Ishikawa (cell line): ENCODE measurements around the gene PEMT.

Source experiments
- CEBPB ChIP-seq: IDR thresholded peaks from 2 replicates; pipeline ENCODE4 v1.6.1; 2012
- EP300 ChIP-seq: IDR thresholded peaks from 2 replicates; pipeline ENCODE4 v1.6.1; 2012; ENCODE audit warnings: borderline replicate concordance
- RAD21 ChIP-seq: IDR thresholded peaks from 2 replicates; pipeline ENCODE4 v1.6.1; 2012; ENCODE audit warnings: low read depth
- TAF1 ChIP-seq: IDR thresholded peaks from 2 replicates; pipeline ENCODE4 v1.6.1; 2012; ENCODE audit warnings: low read depth, mild to moderate bottlenecking
- TEAD4 ChIP-seq: IDR thresholded peaks from 2 replicates; pipeline ENCODE4 v1.6.1; 2012
- YY1 ChIP-seq: IDR thresholded peaks from 2 replicates; pipeline ENCODE4 v1.6.1; 2012; ENCODE audit warnings: low read depth
- TF ChIP-seq, protein P1 (sequence below): IDR thresholded peaks from 2 replicates; pipeline ENCODE4 v1.6.1; 2012

DNA sequence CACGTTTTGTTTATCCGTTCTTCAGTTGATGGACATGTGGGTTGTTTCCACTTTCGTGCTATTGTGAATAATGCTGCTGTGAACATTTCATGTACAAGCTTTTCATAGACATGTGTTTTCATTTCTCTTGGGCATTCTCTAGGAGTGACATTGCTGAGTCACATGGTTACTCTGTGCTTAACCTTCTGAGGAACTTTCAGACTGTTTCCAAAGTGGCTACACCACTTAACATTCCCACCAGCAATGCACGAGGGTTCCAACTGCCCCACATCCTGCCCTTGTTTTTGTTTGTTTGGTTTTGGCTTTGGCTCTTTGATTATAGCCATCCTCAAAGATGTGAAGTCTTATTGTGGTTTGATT, 14.2 kb upstream of the PEMT start:
- TF ChIP-seq, protein P1, sequence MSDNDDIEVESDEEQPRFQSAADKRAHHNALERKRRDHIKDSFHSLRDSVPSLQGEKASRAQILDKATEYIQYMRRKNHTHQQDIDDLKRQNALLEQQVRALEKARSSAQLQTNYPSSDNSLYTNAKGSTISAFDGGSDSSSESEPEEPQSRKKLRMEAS: no peak
- TF ChIP-seq TEAD4: no peak
- TF ChIP-seq CEBPB: no peak
- TF ChIP-seq YY1: no peak
- TF ChIP-seq EP300: no peak
- TF ChIP-seq TAF1: no peak
- no peak for TF ChIP-seq RAD21
